ENCODE data around the gene PDSS2.

DNA sequence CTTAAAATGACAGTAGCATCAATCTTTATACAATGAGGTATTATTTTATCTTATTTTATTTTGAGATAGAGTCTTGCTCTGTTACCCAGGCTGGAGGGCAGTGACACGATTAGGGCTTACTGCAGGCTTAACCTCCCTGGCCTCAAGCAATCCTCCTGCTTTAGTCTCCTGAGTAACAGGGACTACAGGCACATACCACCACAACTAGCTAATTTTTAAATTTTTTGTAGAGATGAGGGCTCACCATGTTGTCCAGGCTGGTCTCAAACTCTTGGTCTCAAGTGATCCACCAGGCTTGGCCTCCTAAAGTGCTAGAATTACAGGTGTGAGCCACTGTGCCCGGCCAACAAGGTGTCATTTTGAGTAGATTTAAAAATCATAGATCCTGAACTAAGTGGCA, 125.9 kb downstream of the PDSS2 start:
- TF ChIP-seq, protein P1, sequence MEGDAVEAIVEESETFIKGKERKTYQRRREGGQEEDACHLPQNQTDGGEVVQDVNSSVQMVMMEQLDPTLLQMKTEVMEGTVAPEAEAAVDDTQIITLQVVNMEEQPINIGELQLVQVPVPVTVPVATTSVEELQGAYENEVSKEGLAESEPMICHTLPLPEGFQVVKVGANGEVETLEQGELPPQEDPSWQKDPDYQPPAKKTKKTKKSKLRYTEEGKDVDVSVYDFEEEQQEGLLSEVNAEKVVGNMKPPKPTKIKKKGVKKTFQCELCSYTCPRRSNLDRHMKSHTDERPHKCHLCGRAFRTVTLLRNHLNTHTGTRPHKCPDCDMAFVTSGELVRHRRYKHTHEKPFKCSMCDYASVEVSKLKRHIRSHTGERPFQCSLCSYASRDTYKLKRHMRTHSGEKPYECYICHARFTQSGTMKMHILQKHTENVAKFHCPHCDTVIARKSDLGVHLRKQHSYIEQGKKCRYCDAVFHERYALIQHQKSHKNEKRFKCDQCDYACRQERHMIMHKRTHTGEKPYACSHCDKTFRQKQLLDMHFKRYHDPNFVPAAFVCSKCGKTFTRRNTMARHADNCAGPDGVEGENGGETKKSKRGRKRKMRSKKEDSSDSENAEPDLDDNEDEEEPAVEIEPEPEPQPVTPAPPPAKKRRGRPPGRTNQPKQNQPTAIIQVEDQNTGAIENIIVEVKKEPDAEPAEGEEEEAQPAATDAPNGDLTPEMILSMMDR (IDR thresholded peaks at IDR 0.05; ENCODE audit: insufficient read depth, low read length, poor library complexity, severe bottlenecking): no peak
- TF ChIP-seq EZH2phosphoT487 (conservative IDR thresholded peaks at IDR 0.05; ENCODE audit: low read length): no peak

All from SU-DHL-6 (cell line).